ENCODE data around the gene PRG3.
"Not testable (repeated sequence)": the region's sequence is repeated elsewhere in the genome, so short reads cannot be mapped to it uniquely, and the experiment has no call there.

PRG3 gene

DNA sequence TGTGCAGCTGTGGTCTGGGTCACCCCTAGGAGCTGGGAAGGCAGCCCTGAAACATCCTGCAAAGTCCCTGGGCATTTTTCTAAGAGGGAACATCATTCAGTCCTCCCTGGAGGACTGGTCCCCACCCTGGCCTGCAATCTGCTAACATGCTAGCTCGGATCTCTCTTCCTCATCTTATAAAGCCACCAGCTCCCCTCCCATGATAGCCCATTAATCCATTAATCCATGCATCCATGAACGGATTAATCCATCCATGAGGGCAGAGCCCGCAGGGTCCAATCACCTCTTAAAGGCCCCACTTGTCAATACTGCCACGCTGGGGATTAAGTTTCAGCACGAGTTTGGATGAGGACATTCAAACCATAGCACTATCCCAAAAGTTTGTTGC lies 12.1 kb downstream of the PRG3 start:
- Histone ChIP-seq H3K4me3 (ENCODE audit: control insufficient read depth in 1 of 7, extremely low read depth in 1 of 7, insufficient read depth in 4 of 7, low read depth in 2 of 7, low read length in 6 of 7) (no peak overlapping the region), H3K4me1 (ENCODE audit: control extremely low read depth in 1 of 4, control insufficient read depth in 4 of 4, insufficient read depth in 4 of 4, low read length in 3 of 4) (peaks cover 1 to 54% (median 18%) of the 10 kb centered on the region in 4 experiments), H3K36me3 (ENCODE audit: control insufficient read depth in 4 of 4, insufficient read depth in 4 of 4, low read length in 3 of 4) (no peaks in the 10 kb centered on the region), H3K27ac (ENCODE audit: insufficient read depth in 1 of 2, low read depth in 1 of 2, low read length in 2 of 2, poor library complexity in 1 of 2, severe bottlenecking in 2 of 2) (no peak overlapping the region), H3K27me3 (replicated peaks in 2 of 5; ENCODE audit: control insufficient read depth in 4 of 5, insufficient read depth in 5 of 5, low read length in 4 of 5) (no peaks in the 10 kb centered on the region), H3K9me3 (ENCODE audit: control extremely low read depth in 1 of 5, control insufficient read depth in 4 of 5, insufficient read depth in 2 of 5, low read depth in 1 of 5, low read length in 4 of 5) (no peaks in the 10 kb centered on the region)
- ChIA-PET CTCF (interaction anchor here (0.5 to 1.9 kb wide), 2 partner anchors 17 to 20 kb away, joined by 4 read pairs; no protein-coding TSS in a partner anchor), POLR2A (no interaction called here)
- 88% methylated on average over 5 of the region's 5 CpGs for WGBS (ENCODE audit: insufficient coverage)
- DNase-seq: no peak

DNA sequence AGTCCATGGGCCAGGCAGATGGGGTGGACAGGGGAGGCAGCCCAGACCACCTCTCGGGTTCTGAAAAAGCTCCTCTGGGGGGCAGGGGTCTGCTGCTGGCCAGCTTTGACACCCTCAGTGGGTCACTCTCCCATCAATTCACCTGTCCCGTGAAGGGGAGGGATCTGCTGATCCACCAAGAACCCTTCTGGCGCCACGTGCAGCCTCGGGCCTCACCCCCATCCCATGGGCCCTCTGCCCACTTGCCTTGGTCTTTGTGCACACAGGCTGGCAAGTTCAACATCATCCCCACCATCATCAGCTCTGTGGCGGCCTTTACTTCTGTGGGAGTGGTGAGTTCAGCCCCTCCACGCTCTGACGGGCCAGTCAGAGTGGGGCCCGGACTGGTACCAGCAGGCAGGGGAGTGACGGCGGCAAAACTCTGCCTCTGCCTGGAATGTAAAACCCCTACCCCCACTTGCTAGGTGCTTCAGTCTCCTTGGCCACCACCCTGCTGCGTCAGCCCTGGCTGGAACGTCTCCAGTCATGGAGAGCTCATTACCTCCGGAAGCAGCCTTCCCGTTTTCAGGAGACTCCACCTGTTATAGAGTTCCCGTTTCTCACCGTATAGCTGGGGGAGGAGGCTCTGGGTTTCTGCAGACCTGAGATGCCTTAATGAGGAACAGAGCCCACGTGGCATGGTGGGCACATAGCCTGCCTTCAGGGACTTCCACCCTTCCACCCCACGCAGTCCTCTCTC lies 12.7 kb downstream of the PRG3 start:
- no peaks in the 10 kb centered on the region for H3K36me3 ChIP-seq (ENCODE audit: control insufficient read depth in 4 of 4, insufficient read depth in 4 of 4, low read length in 3 of 4)
- peak; percentile 42 to 69 (median 66) for DNase-seq
- no peak overlapping the region for H3K27ac ChIP-seq (ENCODE audit: insufficient read depth in 1 of 2, low read depth in 1 of 2, low read length in 2 of 2, poor library complexity in 1 of 2, severe bottlenecking in 2 of 2)
- ChIA-PET POLR2A (no interaction called here), CTCF (interaction anchor here (0.5 to 1.9 kb wide), 4 partner anchors 18 to 89 kb away, joined by 3 to 4 read pairs (median 4); no protein-coding TSS in a partner anchor)
- 55% methylated on average over 10 of the region's 19 CpGs for WGBS (ENCODE audit: insufficient coverage)
- H3K4me3 ChIP-seq (ENCODE audit: control insufficient read depth in 1 of 7, extremely low read depth in 1 of 7, insufficient read depth in 4 of 7, low read depth in 2 of 7, low read length in 6 of 7): peak overlapping the region in 1 of 7 experiments; percentile 22
- H3K4me1 ChIP-seq (ENCODE audit: control extremely low read depth in 1 of 4, control insufficient read depth in 4 of 4, insufficient read depth in 4 of 4, low read length in 3 of 4): peaks cover 1 to 54% (median 18%) of the 10 kb centered on the region in 4 experiments
- no peaks in the 10 kb centered on the region for H3K27me3 ChIP-seq (replicated peaks in 2 of 5; ENCODE audit: control insufficient read depth in 4 of 5, insufficient read depth in 5 of 5, low read length in 4 of 5)
- no peaks in the 10 kb centered on the region for H3K9me3 ChIP-seq (ENCODE audit: control extremely low read depth in 1 of 5, control insufficient read depth in 4 of 5, insufficient read depth in 2 of 5, low read depth in 1 of 5, low read length in 4 of 5)

DNA sequence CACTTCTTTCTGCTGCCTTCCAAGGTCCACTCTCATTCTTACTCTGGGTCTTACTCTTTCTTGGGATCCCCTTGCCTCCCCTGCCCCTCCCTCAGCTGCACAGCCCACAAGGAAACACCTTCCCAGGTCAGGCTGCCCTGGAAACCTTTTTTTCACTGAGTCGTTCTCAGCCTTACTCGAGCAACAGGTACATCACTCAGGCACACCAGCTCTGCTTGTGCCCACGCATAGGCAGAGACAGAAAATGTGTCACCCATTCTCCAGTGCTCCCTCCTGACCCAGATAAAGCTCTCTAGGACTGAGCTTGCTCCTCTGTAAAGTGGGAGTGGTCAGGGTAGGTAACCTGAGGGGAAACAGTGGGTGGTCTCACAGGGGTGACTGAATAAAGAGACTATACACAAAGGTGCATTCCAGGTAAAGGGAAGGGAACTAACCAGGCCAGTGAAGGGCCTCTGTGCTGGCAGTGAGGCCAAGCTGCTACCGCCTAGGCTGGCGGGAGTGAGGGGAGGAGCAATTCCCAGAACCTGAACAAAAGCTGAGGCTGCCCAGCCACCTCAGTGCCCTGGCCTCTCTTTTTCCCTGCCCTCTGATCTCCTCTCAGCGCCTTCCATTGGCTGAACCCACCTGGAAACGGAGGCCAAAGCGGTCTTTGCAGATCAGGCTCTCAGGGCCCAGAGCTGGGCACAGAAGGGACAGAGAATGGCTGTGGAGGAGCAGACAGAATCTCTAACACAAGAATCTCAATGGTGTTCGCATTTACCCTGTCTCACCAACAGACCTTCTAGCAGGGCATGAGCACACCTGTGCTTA lies 15.9 kb downstream of the PRG3 start:
- Histone ChIP-seq H3K27ac (ENCODE audit: insufficient read depth in 1 of 2, low read depth in 1 of 2, low read length in 2 of 2, poor library complexity in 1 of 2, severe bottlenecking in 2 of 2) (no peak overlapping the region), H3K4me3 (ENCODE audit: control insufficient read depth in 1 of 7, extremely low read depth in 1 of 7, insufficient read depth in 4 of 7, low read depth in 2 of 7, low read length in 6 of 7) (no peak overlapping the region), H3K9me3 (ENCODE audit: control extremely low read depth in 1 of 5, control insufficient read depth in 4 of 5, insufficient read depth in 2 of 5, low read depth in 1 of 5, low read length in 4 of 5) (no peaks in the 10 kb centered on the region), H3K27me3 (replicated peaks in 2 of 5; ENCODE audit: control insufficient read depth in 4 of 5, insufficient read depth in 5 of 5, low read length in 4 of 5) (no peaks in the 10 kb centered on the region), H3K36me3 (ENCODE audit: control insufficient read depth in 4 of 4, insufficient read depth in 4 of 4, low read length in 3 of 4) (no peaks in the 10 kb centered on the region), H3K4me1 (ENCODE audit: control extremely low read depth in 1 of 4, control insufficient read depth in 4 of 4, insufficient read depth in 4 of 4, low read length in 3 of 4) (peaks cover 1 to 49% (median 18%) of the 10 kb centered on the region in 4 experiments)
- CTCF ChIA-PET: interaction anchor here (1.0 kb wide), 1 partner anchor 8 kb away, joined by 3 read pairs; no protein-coding TSS in a partner anchor
- 92% methylated on average over 7 of the region's 9 CpGs for WGBS (ENCODE audit: insufficient coverage)
- no peak for DNase-seq
- POLR2A ChIA-PET: no interaction called here

DNA sequence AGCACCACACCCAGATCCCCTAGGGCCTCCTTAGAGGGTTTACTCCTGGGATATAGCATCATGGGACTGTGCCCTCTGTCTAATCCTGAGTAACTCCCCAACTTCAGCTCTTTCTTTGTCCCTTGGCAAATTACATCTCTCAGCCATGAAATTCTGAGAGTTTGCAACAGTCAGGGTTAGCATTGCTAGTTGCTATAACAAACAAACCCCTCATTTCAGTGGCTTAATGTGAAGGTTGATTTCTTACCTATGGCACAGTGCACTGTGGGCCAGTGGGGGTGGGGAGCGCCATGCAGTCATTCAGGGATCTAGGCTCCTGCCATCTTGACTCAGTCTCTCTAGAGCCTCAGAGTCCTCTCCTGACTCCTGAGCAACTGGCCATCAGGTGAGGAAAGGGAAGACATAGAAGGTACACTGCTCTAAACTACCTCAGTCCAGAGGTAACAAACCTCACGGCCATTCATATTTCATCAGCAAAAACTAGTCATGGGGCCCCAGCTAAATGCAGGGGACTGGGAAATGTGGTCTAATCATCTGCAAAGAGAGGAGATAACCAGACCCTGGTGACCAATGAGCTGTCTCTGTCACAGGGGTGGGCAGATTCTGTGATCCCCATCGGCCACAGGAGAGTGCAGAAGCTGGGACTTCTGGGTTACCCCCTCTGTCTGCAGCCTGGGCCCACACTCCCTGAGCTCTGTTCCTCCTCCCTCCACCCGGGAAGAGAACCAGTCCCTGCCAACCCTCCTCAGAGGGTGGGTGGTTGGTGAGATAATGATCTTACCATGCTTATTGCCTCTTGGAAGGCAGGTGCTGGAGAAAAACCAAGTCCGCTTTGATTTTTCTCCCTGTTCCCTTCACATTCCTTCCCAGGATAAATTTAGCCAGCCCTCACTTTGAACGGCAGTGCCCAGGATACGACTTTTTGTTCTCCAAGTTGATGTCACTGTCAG lies 17.5 kb downstream of the PRG3 start:
- ChIA-PET POLR2A (no interaction called here), CTCF (interaction anchor here (0.9 to 2.3 kb wide), 6 partner anchors 10 to 130 kb away, joined by 3 to 10 read pairs (median 4); no protein-coding TSS in a partner anchor)
- WGBS (ENCODE audit: insufficient coverage): 95% methylated on average over 2 of the region's 7 CpGs
- Histone ChIP-seq H3K36me3 (ENCODE audit: control insufficient read depth in 4 of 4, insufficient read depth in 4 of 4, low read length in 3 of 4) (no peaks in the 10 kb centered on the region), H3K27ac (ENCODE audit: insufficient read depth in 1 of 2, low read depth in 1 of 2, low read length in 2 of 2, poor library complexity in 1 of 2, severe bottlenecking in 2 of 2) (no peak overlapping the region), H3K27me3 (replicated peaks in 2 of 5; ENCODE audit: control insufficient read depth in 4 of 5, insufficient read depth in 5 of 5, low read length in 4 of 5) (no peaks in the 10 kb centered on the region), H3K4me3 (ENCODE audit: control insufficient read depth in 1 of 7, extremely low read depth in 1 of 7, insufficient read depth in 4 of 7, low read depth in 2 of 7, low read length in 6 of 7) (no peak overlapping the region), H3K9me3 (ENCODE audit: control extremely low read depth in 1 of 5, control insufficient read depth in 4 of 5, insufficient read depth in 2 of 5, low read depth in 1 of 5, low read length in 4 of 5) (no peaks in the 10 kb centered on the region), H3K4me1 (ENCODE audit: control extremely low read depth in 1 of 4, control insufficient read depth in 4 of 4, insufficient read depth in 4 of 4, low read length in 3 of 4) (peaks cover 1 to 49% (median 16%) of the 10 kb centered on the region in 4 experiments)
- DNase-seq: no peak

DNA sequence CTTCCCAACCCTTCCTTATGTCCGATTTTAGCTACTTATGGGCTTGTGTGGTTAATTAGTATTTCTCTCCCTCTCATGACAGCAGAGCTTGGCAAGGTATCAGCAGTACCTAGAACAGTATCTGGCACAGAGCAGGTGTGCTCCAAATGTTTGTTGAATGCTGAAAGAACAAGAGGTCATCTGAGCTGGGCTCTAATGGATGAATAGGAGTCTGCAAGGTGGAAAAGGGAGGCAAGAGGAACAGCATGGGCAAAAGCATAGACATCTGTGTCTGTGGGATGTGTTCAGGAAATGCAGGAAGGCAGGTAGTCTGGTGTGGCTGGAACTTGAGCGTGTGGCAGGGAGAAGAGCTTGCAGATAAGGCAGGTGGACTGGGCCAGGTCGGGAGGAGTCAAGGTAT lies 19.0 kb downstream of the PRG3 start:
- CTCF ChIA-PET: interaction anchor here (0.9 to 2.3 kb wide), 9 partner anchors 12 to 165 kb away, joined by 3 to 10 read pairs (median 5); no protein-coding TSS in a partner anchor
- Histone ChIP-seq H3K9me3 (ENCODE audit: control extremely low read depth in 1 of 5, control insufficient read depth in 4 of 5, insufficient read depth in 2 of 5, low read depth in 1 of 5, low read length in 4 of 5) (no peaks in the 10 kb centered on the region), H3K27me3 (replicated peaks in 2 of 5; ENCODE audit: control insufficient read depth in 4 of 5, insufficient read depth in 5 of 5, low read length in 4 of 5) (no peaks in the 10 kb centered on the region), H3K4me1 (ENCODE audit: control extremely low read depth in 1 of 4, control insufficient read depth in 4 of 4, insufficient read depth in 4 of 4, low read length in 3 of 4) (peaks cover 1 to 51% (median 16%) of the 10 kb centered on the region in 4 experiments), H3K36me3 (ENCODE audit: control insufficient read depth in 4 of 4, insufficient read depth in 4 of 4, low read length in 3 of 4) (no peaks in the 10 kb centered on the region), H3K27ac (ENCODE audit: insufficient read depth in 1 of 2, low read depth in 1 of 2, low read length in 2 of 2, poor library complexity in 1 of 2, severe bottlenecking in 2 of 2) (no peak overlapping the region), H3K4me3 (ENCODE audit: control insufficient read depth in 1 of 7, extremely low read depth in 1 of 7, insufficient read depth in 4 of 7, low read depth in 2 of 7, low read length in 6 of 7) (no peak overlapping the region)
- no peak for DNase-seq
- POLR2A ChIA-PET: no interaction called here
- 63% methylated on average over 1 of the region's 3 CpGs for WGBS (ENCODE audit: insufficient coverage)

DNA sequence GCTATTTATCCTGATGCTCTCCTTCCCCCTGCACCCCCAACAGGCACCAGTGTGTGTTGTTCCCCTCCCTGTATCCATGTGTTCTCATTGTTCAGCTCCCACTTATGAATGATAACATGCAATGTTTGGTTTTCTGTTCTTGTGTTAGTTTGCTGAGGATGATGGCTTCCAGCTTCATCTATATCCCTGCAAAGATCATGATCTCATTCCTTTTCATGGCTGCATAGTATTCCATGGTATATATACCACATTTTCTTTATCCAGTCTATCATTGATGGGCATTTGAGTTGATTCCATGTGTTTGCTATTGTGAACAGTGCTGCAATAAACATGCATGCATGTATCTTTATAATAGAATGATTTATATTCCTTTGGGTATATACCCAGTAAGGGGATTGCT lies 19.5 kb downstream of the PRG3 start:
- H3K27me3 ChIP-seq (replicated peaks in 2 of 5; ENCODE audit: control insufficient read depth in 4 of 5, insufficient read depth in 5 of 5, low read length in 4 of 5); DNase-seq; H3K9me3 ChIP-seq (ENCODE audit: control extremely low read depth in 1 of 5, control insufficient read depth in 4 of 5, insufficient read depth in 2 of 5, low read depth in 1 of 5, low read length in 4 of 5); H3K4me3 ChIP-seq (ENCODE audit: control insufficient read depth in 1 of 7, extremely low read depth in 1 of 7, insufficient read depth in 4 of 7, low read depth in 2 of 7, low read length in 6 of 7); H3K27ac ChIP-seq (ENCODE audit: insufficient read depth in 1 of 2, low read depth in 1 of 2, low read length in 2 of 2, poor library complexity in 1 of 2, severe bottlenecking in 2 of 2); POLR2A ChIA-PET; H3K36me3 ChIP-seq (ENCODE audit: control insufficient read depth in 4 of 4, insufficient read depth in 4 of 4, low read length in 3 of 4): not testable (repeated sequence)
- H3K4me1 ChIP-seq (ENCODE audit: control extremely low read depth in 1 of 4, control insufficient read depth in 4 of 4, insufficient read depth in 4 of 4, low read length in 3 of 4): peaks cover 6 to 51% (median 20%) of the 10 kb centered on the region in 4 experiments
- CTCF ChIA-PET: interaction anchor here (0.9 to 2.0 kb wide), 7 partner anchors 9 to 117 kb away, joined by 3 to 6 read pairs (median 4); no protein-coding TSS in a partner anchor

Data from common myeloid progenitor, CD34-positive (primary cell).